ENCODE results near the gene CEP112. TPM values are rescaled to one million over a fixed set of nuclear protein-coding genes. Genes with fewer than 3 reads are reported as not detected.

CEP112 gene
- total RNA-seq, 1 donor from 2014 or later, result 13.9 TPM

- H3K27ac ChIP-seq (ENCODE audit: low read depth, low read length), result no peak within 1 kb of the TSS
- H3K9me3 ChIP-seq (ENCODE audit: insufficient read depth, low read depth, low read length), result no peaks in the 10 kb centered on the region
- no peak within 1 kb of the TSS for H3K9ac ChIP-seq (ENCODE audit: low read length)
- no peaks in the 10 kb centered on the region for H3K9me3 Mint-ChIP-seq (ENCODE audit: unreplicated experiment)
- H3K27me3 ChIP-seq (ENCODE audit: insufficient read depth, low read length), result peaks cover 8% of the 10 kb centered on the region
- H3K4me3 ChIP-seq (ENCODE audit: insufficient read depth, low read depth, low read length), result no peak within 1 kb of the TSS
- no peaks in the 10 kb centered on the region for H3K36me3 Mint-ChIP-seq (ENCODE audit: low read depth, unreplicated experiment)
- H3K27ac Mint-ChIP-seq (ENCODE audit: unreplicated experiment), result no peak within 1 kb of the TSS
- no peaks in the 10 kb centered on the region for H3K36me3 ChIP-seq (ENCODE audit: insufficient read depth, low read length)
- H3K4me1 Mint-ChIP-seq (ENCODE audit: low read depth, unreplicated experiment), result no peaks in the 10 kb centered on the region
- no peak within 1 kb of the TSS for H2AFZ ChIP-seq (ENCODE audit: low read depth, low read length)
- H3K4me2 ChIP-seq (ENCODE audit: low read length), result no peak within 1 kb of the TSS
- H3K79me2 ChIP-seq (ENCODE audit: insufficient read depth, low read length), result no peaks in the 10 kb centered on the region
- FAIRE-seq (no peak), DNase-seq (ENCODE audit: low read depth) (no peak)
- no peaks in the 10 kb centered on the region for H3K4me1 ChIP-seq (ENCODE audit: insufficient read depth, low read length)
- peaks cover 3% of the 10 kb centered on the region for H3K27me3 Mint-ChIP-seq (ENCODE audit: low read depth, unreplicated experiment)
- H3K4me3 Mint-ChIP-seq (ENCODE audit: unreplicated experiment), result no peak within 1 kb of the TSS
- TF ChIP-seq, protein P1, sequence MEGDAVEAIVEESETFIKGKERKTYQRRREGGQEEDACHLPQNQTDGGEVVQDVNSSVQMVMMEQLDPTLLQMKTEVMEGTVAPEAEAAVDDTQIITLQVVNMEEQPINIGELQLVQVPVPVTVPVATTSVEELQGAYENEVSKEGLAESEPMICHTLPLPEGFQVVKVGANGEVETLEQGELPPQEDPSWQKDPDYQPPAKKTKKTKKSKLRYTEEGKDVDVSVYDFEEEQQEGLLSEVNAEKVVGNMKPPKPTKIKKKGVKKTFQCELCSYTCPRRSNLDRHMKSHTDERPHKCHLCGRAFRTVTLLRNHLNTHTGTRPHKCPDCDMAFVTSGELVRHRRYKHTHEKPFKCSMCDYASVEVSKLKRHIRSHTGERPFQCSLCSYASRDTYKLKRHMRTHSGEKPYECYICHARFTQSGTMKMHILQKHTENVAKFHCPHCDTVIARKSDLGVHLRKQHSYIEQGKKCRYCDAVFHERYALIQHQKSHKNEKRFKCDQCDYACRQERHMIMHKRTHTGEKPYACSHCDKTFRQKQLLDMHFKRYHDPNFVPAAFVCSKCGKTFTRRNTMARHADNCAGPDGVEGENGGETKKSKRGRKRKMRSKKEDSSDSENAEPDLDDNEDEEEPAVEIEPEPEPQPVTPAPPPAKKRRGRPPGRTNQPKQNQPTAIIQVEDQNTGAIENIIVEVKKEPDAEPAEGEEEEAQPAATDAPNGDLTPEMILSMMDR (IDR thresholded peaks at IDR 0.05; ENCODE audit: insufficient read depth, low read depth, low read length), result no peak
- no peak for TF ChIP-seq EZH2 (IDR thresholded peaks at IDR 0.05; ENCODE audit: insufficient read depth, low read length)
- no peaks in the 10 kb centered on the region for H4K20me1 ChIP-seq (ENCODE audit: insufficient read depth, low read length)
Measured at GRCh38 chr17:66228887-66229782, 37.2 kb upstream of the CEP112 start, which contains the start of gene APOH. TSS of gene APOH (minus strand) at chr17:66229415. CDS start at chr17:66229379, 36 bp downstream.

DNA sequence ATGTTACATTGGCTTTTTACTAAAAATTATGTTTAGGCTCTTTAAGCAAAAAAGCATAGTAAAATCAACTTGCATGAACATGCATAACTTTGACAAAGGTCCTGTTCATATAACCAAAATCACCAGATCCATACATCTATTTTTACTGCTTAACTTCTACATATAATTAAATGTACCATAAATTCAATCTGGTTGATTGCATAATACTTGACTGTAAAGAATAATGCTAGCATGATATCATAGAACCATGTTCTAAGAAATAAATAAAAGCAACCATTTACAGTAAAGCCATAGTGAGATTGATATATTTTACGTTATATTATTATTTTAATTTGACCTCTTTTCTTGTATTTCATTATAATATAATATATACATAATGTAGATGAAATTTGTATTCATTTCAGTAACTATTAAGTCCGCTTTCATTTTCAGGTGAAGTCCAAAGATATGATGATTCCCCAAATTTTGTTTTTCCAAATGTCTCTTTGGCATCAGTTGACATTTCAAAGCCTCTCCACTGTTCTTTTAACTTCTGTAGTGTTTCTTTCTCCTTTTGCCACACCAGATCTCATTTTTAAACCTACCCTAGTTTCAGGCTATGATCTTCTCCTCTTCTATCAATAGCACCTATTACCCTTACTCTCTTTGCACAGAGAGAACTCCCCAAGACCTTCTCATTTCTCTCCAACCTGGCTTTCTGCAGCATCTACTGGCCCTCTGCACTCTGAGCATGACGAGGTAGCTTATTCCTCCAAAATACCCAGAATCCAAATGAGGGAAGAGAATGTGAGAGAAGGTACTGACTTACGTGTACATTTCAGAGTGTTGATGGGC lies 35.5 kb upstream of the CEP112 start:
- Mint-ChIP-seq H3K4me1 (ENCODE audit: low read depth, unreplicated experiment) (peaks cover 2% of the 10 kb centered on the region), H3K27me3 (ENCODE audit: low read depth, unreplicated experiment) (peaks cover 3% of the 10 kb centered on the region), H3K27ac (ENCODE audit: unreplicated experiment) (no peak overlapping the region), H3K9me3 (ENCODE audit: unreplicated experiment) (no peaks in the 10 kb centered on the region), H3K36me3 (ENCODE audit: low read depth, unreplicated experiment) (no peaks in the 10 kb centered on the region), H3K4me3 (ENCODE audit: unreplicated experiment) (no peak overlapping the region)
- Histone ChIP-seq H2AFZ (ENCODE audit: low read depth, low read length) (no peak overlapping the region), H3K4me3 (ENCODE audit: insufficient read depth, low read depth, low read length) (no peak overlapping the region), H3K27me3 (ENCODE audit: insufficient read depth, low read length) (peaks cover 8% of the 10 kb centered on the region), H3K4me1 (ENCODE audit: insufficient read depth, low read length) (peaks cover 5% of the 10 kb centered on the region), H3K4me2 (ENCODE audit: low read length) (no peak overlapping the region), H3K79me2 (ENCODE audit: insufficient read depth, low read length) (no peaks in the 10 kb centered on the region), H3K9me3 (ENCODE audit: insufficient read depth, low read depth, low read length) (no peaks in the 10 kb centered on the region), H4K20me1 (ENCODE audit: insufficient read depth, low read length) (no peaks in the 10 kb centered on the region), H3K27ac (ENCODE audit: low read depth, low read length) (no peak overlapping the region), H3K36me3 (ENCODE audit: insufficient read depth, low read length) (no peaks in the 10 kb centered on the region), H3K9ac (ENCODE audit: low read length) (no peak overlapping the region)
- TF ChIP-seq EZH2 (IDR thresholded peaks at IDR 0.05; ENCODE audit: insufficient read depth, low read length), result no peak
- TF ChIP-seq, protein P1 (IDR thresholded peaks at IDR 0.05; ENCODE audit: insufficient read depth, low read depth, low read length), result no peak
- no peak for DNase-seq (ENCODE audit: low read depth)
- FAIRE-seq, result no peak

Data from astrocyte (in vitro differentiated cells and primary cell).